Thyroid gland (tissue), 4 donors: Measurements from ENCODE around the gene SEL1L2. TPM values are rescaled to one million over a fixed set of nuclear protein-coding genes. Genes with fewer than 3 reads are reported as not detected.

ENCODE experiments used
- DNase-seq, 2 donors: peaks; one replicate each; pipeline ENCODE4 v3.0.0-alpha.2; 2019
- H3K27ac ChIP-seq, 3 donors: fragments of 200-600 bp; sonication (generic); 1 replicate in 2 of 3; 2 replicates in 1 of 3; pipeline ENCODE4 v1.5.1; 2016 to 2019; ENCODE audit warnings: mild to moderate bottlenecking in 1 of 3, moderate library complexity in 1 of 3
- H3K27me3 ChIP-seq: fragments of 200-600 bp; sonication (generic); one replicate; pipeline ENCODE4 v1.5.1; 2019
- H3K36me3 ChIP-seq, 2 donors: fragments of 200-600 bp; sonication (generic); one replicate each; pipeline ENCODE4 v1.5.1; 2016 to 2019
- H3K4me1 ChIP-seq, 2 donors: fragments of 200-600 bp; sonication (generic); one replicate each; pipeline ENCODE4 v1.5.1; 2017 to 2019
- H3K4me3 ChIP-seq, 3 donors: fragments of 200-600 bp; sonication (generic); replicated peaks in 1 of 3; 1 replicate in 2 of 3; 2 replicates in 1 of 3; pipeline ENCODE4 v1.5.1; 2016; ENCODE audit warnings: mild to moderate bottlenecking in 1 of 3
- H3K9me3 ChIP-seq: fragments of 200-600 bp; sonication (generic); one replicate; pipeline ENCODE4 v1.5.1; 2017
- CTCF ChIP-seq, 6 experiments: fragments of 200-600 bp in 3 of 6; fragments of 450-650 bp in 3 of 6; sonication (generic) in 3 of 6; IDR thresholded peaks; one replicate each; pipeline ENCODE4 v1.5.1; 2016 to 2019; ENCODE audit warnings: antibody characterized with exemption in 6 of 6, mild to moderate bottlenecking in 2 of 6, inconsistent platforms in 1 of 6, moderate library complexity in 1 of 6
- POLR2A ChIP-seq, 2 donors: fragments of 450-650 bp; IDR thresholded peaks; one replicate each; pipeline ENCODE4 v1.6.1; 2017; ENCODE audit warnings: antibody characterized with exemption in 2 of 2, mild to moderate bottlenecking in 2 of 2, moderate library complexity in 1 of 2
- WGBS, 2 donors: methylation state at CpG; one replicate each; pipeline ENCODE4 v1.1.5; 2017; 5-methylcytosine and 5-hydroxymethylcytosine counted together
- intact Hi-C: fragments of 100-400 bp; cut with DNase I; formaldehyde crosslinking; loops from one replicate; pipeline ENCODE4 v1.15.1; 2023
- total RNA-seq, 4 donors: library from RNA; depleted of rRNA; stranded (reverse); fragments of >200 nt; gene quantifications; one replicate each; pipeline ENCODE4 v1.2.3, GENCODE V29; 2016

Gene SEL1L2
- total RNA-seq, 4 donors from 2014 or later: not detected

GRCh38 chr20:13874394-13875157, 115.8 kb downstream of the SEL1L2 start:
- intact Hi-C loops: no loop called here
- no peaks in the 10 kb centered on the region for H3K4me1 ChIP-seq
- no peak overlapping the region for H3K27ac ChIP-seq

DNA sequence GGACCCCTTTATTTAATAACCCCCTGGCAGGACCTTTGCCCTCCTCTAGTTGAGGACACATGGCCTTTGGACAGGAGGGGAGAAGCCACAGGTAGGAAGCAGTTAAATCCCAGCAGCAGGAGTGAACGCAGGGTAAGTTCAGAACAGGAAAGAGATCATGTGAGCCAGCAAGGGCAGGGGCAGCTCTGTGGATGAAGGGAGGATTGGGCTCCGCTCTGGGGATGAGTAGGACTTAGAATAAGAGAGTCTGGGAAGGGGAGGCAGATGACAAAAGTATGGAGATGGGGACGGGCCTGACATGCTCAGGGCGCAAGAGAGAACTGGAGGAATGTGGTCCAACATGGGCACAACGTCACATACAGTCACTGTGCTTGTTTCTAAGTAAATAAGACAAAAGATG, 116.6 kb downstream of the SEL1L2 start:
- Histone ChIP-seq H3K4me1 (no peaks in the 10 kb centered on the region), H3K27me3 (no peaks in the 10 kb centered on the region), H3K9me3 (no peaks in the 10 kb centered on the region), H3K36me3 (no peaks in the 10 kb centered on the region), H3K4me3 (no peak overlapping the region), H3K27ac (no peak overlapping the region)
- DNase-seq: no peak
- intact Hi-C loops: no loop called here
- TF ChIP-seq POLR2A (IDR thresholded peaks at IDR 0.05) (no peak), CTCF (IDR thresholded peaks at IDR 0.05) (no peak)
- WGBS, 2 donors: 68 to 77% methylated on average over 5 of the region's 5 CpGs

More at GRCh38 chr20:13874394-13875157, 115.8 kb downstream of the SEL1L2 start:
- DNase-seq: no peak
- Histone ChIP-seq H3K4me3 (no peak overlapping the region), H3K36me3 (no peaks in the 10 kb centered on the region), H3K9me3 (no peaks in the 10 kb centered on the region), H3K27me3 (no peaks in the 10 kb centered on the region)
- no peak for TF ChIP-seq CTCF (IDR thresholded peaks at IDR 0.05)
- TF ChIP-seq POLR2A (IDR thresholded peaks at IDR 0.05): no peak
- WGBS, 2 donors: 72 to 75% methylated on average over 10 of the region's 10 CpGs

GRCh38 chr20:13870170-13870748, 120.2 kb downstream of the SEL1L2 start:
- no peak overlapping the region for H3K4me3 ChIP-seq
- no peaks in the 10 kb centered on the region for H3K36me3 ChIP-seq
- H3K4me1 ChIP-seq: no peaks in the 10 kb centered on the region
- intact Hi-C loops: no loop called here
- no peaks in the 10 kb centered on the region for H3K9me3 ChIP-seq
- no peaks in the 10 kb centered on the region for H3K27me3 ChIP-seq
- DNase-seq: no peak
- TF ChIP-seq POLR2A (IDR thresholded peaks at IDR 0.05) (no peak), CTCF (IDR thresholded peaks at IDR 0.05) (no peak)
- no peak overlapping the region for H3K27ac ChIP-seq
- 82 to 83% methylated on average over 4 of the region's 4 CpGs for WGBS, 2 donors

DNA sequence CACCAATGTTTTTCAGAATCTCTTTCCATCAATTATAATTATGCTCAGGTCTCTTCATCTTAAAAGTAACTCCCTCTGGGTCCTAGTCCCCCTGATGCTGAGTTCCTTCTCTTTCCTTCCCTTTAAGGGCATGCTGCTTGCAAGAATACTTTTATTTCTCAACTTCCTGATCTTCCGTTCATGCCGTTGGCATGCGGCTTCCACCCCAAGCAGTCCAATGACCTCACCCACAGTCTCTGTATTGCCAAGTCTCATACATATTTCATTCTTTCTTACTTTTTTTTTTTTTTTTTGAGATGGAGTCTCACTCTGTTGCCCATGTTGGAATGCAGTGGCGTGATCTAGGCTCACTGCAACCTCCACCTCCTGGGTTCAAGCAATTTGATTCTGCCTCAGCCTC, 122.1 kb downstream of the SEL1L2 start:
- Histone ChIP-seq H3K9me3 (no peaks in the 10 kb centered on the region), H3K27ac (no peak overlapping the region), H3K4me1 (no peaks in the 10 kb centered on the region), H3K36me3 (no peaks in the 10 kb centered on the region), H3K4me3 (no peak overlapping the region), H3K27me3 (no peaks in the 10 kb centered on the region)
- 78 to 79% methylated on average over 4 of the region's 4 CpGs for WGBS, 2 donors
- intact Hi-C loops: no loop called here
- DNase-seq: no peak
- TF ChIP-seq CTCF (IDR thresholded peaks at IDR 0.05) (no peak), POLR2A (IDR thresholded peaks at IDR 0.05) (no peak)

- Histone ChIP-seq H3K4me1 (no peaks in the 10 kb centered on the region), H3K36me3 (no peaks in the 10 kb centered on the region), H3K27me3 (no peaks in the 10 kb centered on the region), H3K27ac (no peak overlapping the region), H3K4me3 (no peak overlapping the region), H3K9me3 (no peaks in the 10 kb centered on the region)
- no peak for DNase-seq
- 62 to 67% methylated on average over 5 of the region's 5 CpGs for WGBS, 2 donors
- TF ChIP-seq POLR2A (IDR thresholded peaks at IDR 0.05): no peak
- TF ChIP-seq CTCF (IDR thresholded peaks at IDR 0.05): no peak
- intact Hi-C loops: no loop called here
Measured at GRCh38 chr20:13865791-13866351, 124.5 kb downstream of the SEL1L2 start.
